ENCODE measurements around the gene WFDC11.

Gene WFDC11

DNA sequence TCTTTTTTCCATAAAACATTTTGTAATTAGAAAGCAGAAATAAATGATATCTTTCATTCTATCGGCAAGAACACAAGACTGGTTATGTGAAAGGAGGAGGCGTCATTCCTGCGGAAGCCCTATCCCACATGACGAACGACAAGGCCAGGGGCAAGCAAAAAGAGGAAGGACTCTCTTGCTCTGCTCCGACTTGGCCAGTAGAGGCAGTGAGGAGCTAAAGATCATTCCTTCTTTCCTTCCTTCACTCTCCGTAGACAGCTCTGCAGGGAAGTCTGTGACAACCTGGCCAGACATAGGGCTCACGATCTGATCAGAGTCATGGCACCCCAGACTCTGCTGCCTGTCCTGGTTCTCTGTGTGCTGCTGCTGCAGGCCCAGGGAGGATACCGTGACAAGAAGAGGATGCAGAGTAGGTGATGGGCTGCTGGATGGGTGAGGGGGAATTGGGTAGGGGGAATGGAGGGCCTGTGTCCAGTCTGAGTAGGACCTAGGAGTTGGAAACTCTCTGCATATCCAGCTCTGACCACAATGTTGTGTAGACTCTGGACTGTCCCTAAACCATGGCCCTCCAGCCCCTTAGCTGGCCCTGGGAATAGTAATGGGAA lies 40.4 kb downstream of the WFDC11 start, which contains the start of gene WFDC10A:
TSS of gene WFDC10A (plus strand) at position 244 of the 605 bp plus-strand sequence. CDS start at position 319, 75 bp downstream.
- peak in 3 of 4 experiments; percentile 0 to 21 (median 8) for DNase-seq (ENCODE audit: low read depth in 4 of 4, low spot score in 1 of 4)

DNA sequence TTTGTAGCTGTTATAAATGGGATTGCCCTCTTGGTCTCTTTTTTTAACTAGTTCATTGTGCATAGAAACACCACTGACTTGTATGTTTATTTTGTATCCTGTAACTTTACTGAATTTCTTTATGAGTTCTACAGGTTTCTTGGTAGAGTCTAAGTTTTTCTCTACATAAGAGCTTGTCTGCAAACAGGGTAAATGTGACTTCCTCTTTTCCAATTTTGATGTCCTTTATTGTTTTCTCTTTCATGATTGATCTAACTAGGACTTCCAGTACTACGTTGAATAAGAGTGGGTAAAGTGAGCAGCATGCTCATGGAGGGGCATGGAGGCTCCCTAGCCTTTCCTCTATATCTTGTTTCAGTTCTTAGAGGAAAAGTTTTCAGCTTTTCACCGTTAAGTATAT lies 43.5 kb downstream of the WFDC11 start:
- no peak for DNase-seq (ENCODE audit: low read depth in 4 of 4, low spot score in 1 of 4)

- no peak for DNase-seq (ENCODE audit: low read depth in 4 of 4, low spot score in 1 of 4)
Observed at GRCh38 chr20:45621593-45621992, 48.4 kb downstream of the WFDC11 start.

DNA sequence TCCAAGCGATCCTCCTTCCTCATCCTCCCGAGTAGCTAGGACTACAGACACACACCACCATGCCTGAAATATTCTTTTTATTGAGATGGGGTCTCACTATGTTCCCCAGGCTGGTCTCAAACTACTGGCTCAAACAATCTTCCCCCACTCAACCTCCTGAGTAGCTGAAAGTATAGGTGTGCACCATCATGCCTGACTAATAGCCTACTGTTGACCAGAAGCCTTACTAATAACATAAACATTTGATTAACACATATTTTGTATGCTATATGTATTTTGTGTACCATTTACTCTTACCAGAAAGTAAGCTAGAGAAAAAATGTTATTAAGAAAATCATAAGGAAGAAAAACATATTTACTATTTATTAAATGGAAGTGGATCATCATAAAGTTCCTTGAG lies 52.4 kb downstream of the WFDC11 start:
- no peak for DNase-seq (ENCODE audit: low read depth in 4 of 4, low spot score in 1 of 4)

GRCh38 chr20:45612314-45612713 lies 57.7 kb downstream of the WFDC11 start:
- no peak for DNase-seq (ENCODE audit: low read depth in 4 of 4, low spot score in 1 of 4)

GRCh38 chr20:45611054-45611453 lies 59.0 kb downstream of the WFDC11 start:
- peak in 3 of 4 experiments; percentile 6 to 48 (median 7) for DNase-seq (ENCODE audit: low read depth in 4 of 4, low spot score in 1 of 4)

DNA sequence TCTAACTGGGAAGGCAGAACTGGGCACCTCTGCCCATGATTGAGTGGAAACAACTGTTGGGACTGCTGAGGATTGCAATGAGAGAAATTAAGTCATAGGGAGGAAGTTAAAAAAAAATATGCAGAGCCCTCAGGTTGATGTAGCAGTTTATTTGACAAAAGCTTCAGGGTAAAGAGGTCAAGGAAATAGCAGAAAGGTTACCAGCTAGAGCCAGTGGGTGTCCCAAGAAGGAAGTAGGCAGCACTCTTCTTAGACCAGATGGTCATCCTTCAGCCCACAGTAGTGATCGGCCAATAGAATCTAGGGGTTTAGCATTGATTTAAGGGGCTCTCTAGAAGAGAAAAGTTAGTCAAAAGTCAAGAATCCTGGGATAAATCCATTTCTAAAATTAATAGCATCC lies 62.2 kb downstream of the WFDC11 start:
- DNase-seq (ENCODE audit: low read depth in 4 of 4, low spot score in 1 of 4): no peak
